Prostate gland (tissue), 1 donor: ENCODE results near the gene C17orf100.

Source experiments
- POLR2A ChIP-seq: fragments of 450-650 bp; IDR thresholded peaks from one replicate; pipeline ENCODE4 v1.6.1; 2016; ENCODE audit warnings: antibody characterized with exemption, mild to moderate bottlenecking
- POLR2AphosphoS5 ChIP-seq: sonication (generic); formaldehyde crosslinking; IDR thresholded peaks from one replicate; pipeline ENCODE4 v1.6.1; 2017; ENCODE audit warnings: antibody characterized with exemption

- no peak for TF ChIP-seq POLR2A
- TF ChIP-seq POLR2AphosphoS5, result peak; percentile 9
These were observed 3.5 kb downstream of the C17orf100 start for GRCh38 chr17:6654841-6655731.
